Gastrocnemius medialis (tissue), 4 donors: ENCODE data around the gene MRC2. TPM values are rescaled to one million over a fixed set of nuclear protein-coding genes. Genes with fewer than 3 reads are reported as not detected.

Experiments
- ATAC-seq, 2 donors: fragments of 150-250 bp; one replicate each; pipeline ENCODE4 v1.9.1; 2016
- DNase-seq, 2 donors: peaks; one replicate each; pipeline ENCODE4 v3.0.0-alpha.2; 2019
- H3K27ac ChIP-seq, 4 donors: fragments of 200-600 bp; sonication (generic); 1 replicate in 1 of 4; 2 replicates in 3 of 4; pipeline ENCODE4 v1.5.1; 2016 to 2018; ENCODE audit warnings: mild to moderate bottlenecking in 2 of 4, moderate library complexity in 1 of 4
- H3K27me3 ChIP-seq, 3 donors: fragments of 200-600 bp; sonication (generic) in 2 of 3; 1 replicate in 1 of 3; 2 replicates in 2 of 3; pipeline versions ENCODE4 v1.5.1 to v1.6.0; 2016 to 2019; ENCODE audit warnings: mild to moderate bottlenecking in 1 of 3, moderate library complexity in 1 of 3
- H3K36me3 ChIP-seq, 2 donors: fragments of 200-600 bp; sonication (generic) in 1 of 2; one replicate each; pipeline ENCODE4 v1.5.1; 2017 to 2018
- H3K4me1 ChIP-seq, 2 donors: fragments of 200-600 bp; sonication (generic) in 1 of 2; one replicate each; pipeline ENCODE4 v1.5.1; 2016 to 2017; ENCODE audit warnings: mild to moderate bottlenecking in 2 of 2
- H3K4me3 ChIP-seq, 4 donors: fragments of 200-600 bp; sonication (generic) in 3 of 4; 1 replicate in 1 of 4; 2 replicates in 3 of 4; pipeline ENCODE4 v1.5.1; 2016 to 2019; ENCODE audit warnings: mild to moderate bottlenecking in 2 of 4
- H3K9me3 ChIP-seq, 3 donors: fragments of 200-600 bp; sonication (generic) in 2 of 3; 1 replicate in 1 of 3; 2 replicates in 2 of 3; pipeline ENCODE4 v1.5.1; 2016 to 2019
- CTCF ChIP-seq, 5 experiments: fragments of 450-650 bp in 3 of 5; fragments of 200-600 bp in 2 of 5; sonication (generic) in 2 of 5; IDR thresholded peaks in 4 of 5; conservative IDR thresholded peaks in 1 of 5; 1 replicate in 4 of 5; 2 replicates in 1 of 5; pipeline ENCODE4 v1.5.1; 2016 to 2019; ENCODE audit warnings: antibody characterized with exemption in 5 of 5, mild to moderate bottlenecking in 3 of 5, moderate library complexity in 3 of 5
- POLR2A ChIP-seq, 2 donors: fragments of 450-650 bp; IDR thresholded peaks; one replicate each; pipeline ENCODE4 v1.6.1; 2017; ENCODE audit warnings: antibody characterized with exemption in 2 of 2, mild to moderate bottlenecking in 2 of 2, moderate library complexity in 2 of 2
- in situ Hi-C, 4 donors: fragments of 200-750 bp; cut with MboI; loops; one replicate each; pipeline versions ENCODE4 v1.15.0 to v1.8.0; 2017; ENCODE audit warnings: low sequenced_read_pairs in 4 of 4
- intact Hi-C: fragments of 100-400 bp; cut with DNase I; formaldehyde crosslinking; loops from one replicate; pipeline ENCODE4 v1.15.1; 2023; ENCODE audit warnings: low total_unique reads
- total RNA-seq, 4 donors: library from RNA; depleted of rRNA; stranded (reverse); fragments of >200 nt; gene quantifications; one replicate each; pipeline versions ENCODE4 v1.1.0 to v1.2.3, GENCODE V29; 2016

Gene MRC2
- total RNA-seq, 4 donors from 2014 or later = 4.8 to 15.0 (median 5.5) TPM

DNA sequence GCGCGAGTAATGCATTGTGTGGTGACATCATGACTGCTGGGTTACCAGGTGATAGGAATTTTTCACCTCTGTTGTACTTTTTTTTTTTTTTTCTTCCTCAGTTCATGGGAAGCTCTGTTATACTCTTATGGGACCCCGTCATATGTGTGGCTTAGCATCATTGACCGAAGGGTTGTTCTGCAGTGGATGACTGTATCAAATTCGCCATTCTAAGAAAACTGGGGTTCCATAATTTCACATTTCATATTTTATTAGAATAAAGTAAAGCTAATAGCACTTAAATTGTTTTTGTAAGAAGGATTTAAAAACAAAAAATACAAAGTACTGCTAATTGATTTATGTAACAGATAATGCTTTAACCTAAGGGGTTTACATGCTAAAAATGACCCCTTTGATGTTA is 32.0 kb upstream of the MRC2 start:
- no peak overlapping the region for H3K4me3 ChIP-seq
- TF ChIP-seq CTCF (IDR thresholded peaks at IDR 0.05 in 4 of 5, conservative IDR thresholded peaks at IDR 0.05 in 1 of 5) (no peak), POLR2A (IDR thresholded peaks at IDR 0.05) (no peak)
- intact Hi-C loops (no loop called here), in situ Hi-C loops (no loop called here)
- H3K27ac ChIP-seq = no peak overlapping the region
- H3K9me3 ChIP-seq = no peaks in the 10 kb centered on the region
- no peaks in the 10 kb centered on the region for H3K4me1 ChIP-seq
- peaks cover 0 to 45% of the 10 kb centered on the region in 2 donors for H3K36me3 ChIP-seq
- no peaks in the 10 kb centered on the region for H3K27me3 ChIP-seq
- DNase-seq (no peak), ATAC-seq (no peak)

- Histone ChIP-seq H3K36me3 (peaks cover 0 to 56% of the 10 kb centered on the region in 2 donors), H3K27me3 (no peaks in the 10 kb centered on the region), H3K27ac (no peak overlapping the region), H3K4me1 (no peaks in the 10 kb centered on the region), H3K4me3 (no peak overlapping the region), H3K9me3 (no peaks in the 10 kb centered on the region)
- intact Hi-C loops (no loop called here), in situ Hi-C loops (no loop called here)
- no peak for TF ChIP-seq CTCF (IDR thresholded peaks at IDR 0.05 in 4 of 5, conservative IDR thresholded peaks at IDR 0.05 in 1 of 5)
- no peak for TF ChIP-seq POLR2A (IDR thresholded peaks at IDR 0.05)
- ATAC-seq (no peak), DNase-seq (no peak)
Measured at GRCh38 chr17:62596662-62597061, 30.8 kb upstream of the MRC2 start.

DNA sequence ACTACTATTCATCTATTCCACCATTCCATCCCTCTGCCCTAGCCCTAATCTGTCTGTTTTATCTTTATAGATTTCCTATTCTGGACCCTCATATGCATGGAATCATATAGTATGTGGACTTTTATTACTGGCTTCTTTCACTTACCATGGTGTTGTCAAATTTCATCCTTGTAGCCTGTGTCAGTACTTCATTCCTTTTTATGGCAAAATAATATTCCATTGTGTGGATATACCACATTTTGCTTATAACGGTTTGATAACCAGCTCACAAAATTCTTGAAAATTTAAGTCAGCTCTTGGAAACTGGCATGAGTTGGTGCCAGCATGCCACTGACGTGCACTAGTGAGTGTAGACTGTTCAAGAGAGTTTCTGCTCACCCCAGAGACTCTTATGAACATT is 30.3 kb upstream of the MRC2 start:
- in situ Hi-C loops = no loop called here
- H3K27ac ChIP-seq = no peak overlapping the region
- no peaks in the 10 kb centered on the region for H3K9me3 ChIP-seq
- H3K36me3 ChIP-seq = peaks cover 1 to 55% of the 10 kb centered on the region in 2 donors
- ATAC-seq = no peak
- H3K4me1 ChIP-seq = no peaks in the 10 kb centered on the region
- TF ChIP-seq CTCF (IDR thresholded peaks at IDR 0.05 in 4 of 5, conservative IDR thresholded peaks at IDR 0.05 in 1 of 5) (no peak), POLR2A (IDR thresholded peaks at IDR 0.05) (no peak)
- no peaks in the 10 kb centered on the region for H3K27me3 ChIP-seq
- DNase-seq = no peak
- intact Hi-C loops = no loop called here
- no peak overlapping the region for H3K4me3 ChIP-seq

DNA sequence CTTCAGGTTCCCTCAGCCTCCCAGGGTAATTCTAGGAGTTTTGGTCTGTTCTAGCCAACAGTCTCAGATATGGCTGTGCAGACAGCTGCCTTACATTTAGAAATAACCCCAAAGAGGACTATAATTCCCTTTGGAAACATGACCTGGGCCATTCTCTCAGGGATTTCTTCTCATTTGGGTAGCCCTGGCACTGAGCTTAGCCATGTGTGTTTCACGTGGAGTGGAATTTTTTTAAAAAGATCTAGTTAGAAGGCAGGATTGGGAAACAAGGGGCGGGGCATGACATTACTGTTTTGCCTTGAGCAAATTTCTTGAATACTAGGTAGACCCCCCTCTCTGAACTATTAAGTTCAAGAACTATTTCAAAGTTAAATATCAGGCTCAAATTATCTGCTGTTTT is 29.6 kb upstream of the MRC2 start:
- no peak for TF ChIP-seq POLR2A (IDR thresholded peaks at IDR 0.05)
- no peak for TF ChIP-seq CTCF (IDR thresholded peaks at IDR 0.05 in 4 of 5, conservative IDR thresholded peaks at IDR 0.05 in 1 of 5)
- no peaks in the 10 kb centered on the region for H3K27me3 ChIP-seq
- peak in 1 of 2 donors; percentile 50 for DNase-seq
- H3K4me1 ChIP-seq = no peaks in the 10 kb centered on the region
- no peak overlapping the region for H3K4me3 ChIP-seq
- no peaks in the 10 kb centered on the region for H3K9me3 ChIP-seq
- intact Hi-C loops (no loop called here), in situ Hi-C loops (no loop called here)
- H3K36me3 ChIP-seq = peaks cover 3 to 48% of the 10 kb centered on the region in 2 donors
- peak; percentile 58 to 69 for ATAC-seq
- no peak overlapping the region for H3K27ac ChIP-seq

DNA sequence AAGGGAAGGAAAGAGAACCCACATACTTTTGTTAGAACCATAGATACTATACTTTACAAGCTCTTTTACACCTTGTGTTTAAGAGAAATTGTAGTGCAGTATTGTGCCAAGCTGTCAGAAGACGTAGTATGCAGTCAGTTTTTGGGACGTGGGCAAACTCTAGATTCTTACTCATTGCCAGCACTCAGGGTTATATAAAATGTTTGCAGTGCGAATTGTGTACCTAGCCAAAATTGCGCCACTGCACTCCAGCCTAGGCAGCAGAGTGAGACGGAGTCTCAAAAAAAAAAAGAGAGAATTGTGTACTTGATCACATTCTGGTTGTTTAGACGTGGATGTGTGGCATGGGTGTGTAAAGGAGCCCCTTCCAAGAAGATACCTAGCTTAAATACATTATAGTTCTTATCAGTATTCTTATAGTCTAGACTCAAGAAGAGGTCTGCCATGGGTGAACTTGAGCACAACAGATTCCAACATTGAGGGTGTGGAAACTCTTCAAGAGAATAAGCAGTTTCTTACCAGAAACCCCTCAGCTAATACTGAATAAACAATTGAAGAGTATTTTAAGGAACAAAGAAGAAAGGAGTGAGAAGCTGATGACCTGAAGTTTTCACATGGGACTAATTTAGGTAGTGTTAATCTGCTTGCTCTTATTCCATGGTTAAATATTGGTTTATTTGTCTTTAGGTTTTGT is 27.4 kb upstream of the MRC2 start:
- H3K36me3 ChIP-seq = peaks cover 3 to 48% of the 10 kb centered on the region in 2 donors
- no peaks in the 10 kb centered on the region for H3K27me3 ChIP-seq
- ATAC-seq (no peak), DNase-seq (no peak)
- TF ChIP-seq POLR2A (IDR thresholded peaks at IDR 0.05) (no peak), CTCF (IDR thresholded peaks at IDR 0.05 in 4 of 5, conservative IDR thresholded peaks at IDR 0.05 in 1 of 5) (no peak)
- H3K4me3 ChIP-seq = no peak overlapping the region
- H3K9me3 ChIP-seq = no peaks in the 10 kb centered on the region
- no peak overlapping the region for H3K27ac ChIP-seq
- H3K4me1 ChIP-seq = no peaks in the 10 kb centered on the region
- intact Hi-C loops = no loop called here
- in situ Hi-C loops = no loop called here
